Nephron (organoid): ENCODE measurements around the gene KCNQ1.

Source experiments
- H3K27ac Mint-ChIP-seq, 3 experiments: 2 replicates each; pipeline ENCODE4 v1.8.0; 2020; ENCODE audit warnings: mixed read lengths in 3 of 3, mild to moderate bottlenecking in 2 of 3, moderate library complexity in 1 of 3
- H3K27me3 Mint-ChIP-seq: 2 replicates; pipeline ENCODE4 v1.8.0; 2021; ENCODE audit warnings: low read depth, mild to moderate bottlenecking, moderate library complexity, mixed read lengths
- H3K36me3 Mint-ChIP-seq: 2 replicates; pipeline ENCODE4 v1.8.0; 2020; ENCODE audit warnings: low read depth, mixed read lengths
- H3K4me1 Mint-ChIP-seq: 2 replicates; pipeline ENCODE4 v1.8.0; 2020; ENCODE audit warnings: mixed read lengths
- H3K4me3 Mint-ChIP-seq, 3 experiments: 2 replicates each; pipeline ENCODE4 v1.8.0; 2020; ENCODE audit warnings: mild to moderate bottlenecking in 3 of 3, mixed read lengths in 3 of 3, moderate library complexity in 2 of 3
- H3K9me3 Mint-ChIP-seq: 2 replicates; pipeline ENCODE4 v1.8.0; 2020; ENCODE audit warnings: mixed read lengths
- TF ChIP-seq, protein P1 (sequence below), 3 experiments: fragments of 200-600 bp; sonication (generic); IDR thresholded peaks; one replicate each; pipeline ENCODE4 v1.5.0; 2021; ENCODE audit warnings: antibody characterized with exemption in 3 of 3; ENCODE audit not compliant: unreplicated experiment in 3 of 3

Gene KCNQ1

DNA sequence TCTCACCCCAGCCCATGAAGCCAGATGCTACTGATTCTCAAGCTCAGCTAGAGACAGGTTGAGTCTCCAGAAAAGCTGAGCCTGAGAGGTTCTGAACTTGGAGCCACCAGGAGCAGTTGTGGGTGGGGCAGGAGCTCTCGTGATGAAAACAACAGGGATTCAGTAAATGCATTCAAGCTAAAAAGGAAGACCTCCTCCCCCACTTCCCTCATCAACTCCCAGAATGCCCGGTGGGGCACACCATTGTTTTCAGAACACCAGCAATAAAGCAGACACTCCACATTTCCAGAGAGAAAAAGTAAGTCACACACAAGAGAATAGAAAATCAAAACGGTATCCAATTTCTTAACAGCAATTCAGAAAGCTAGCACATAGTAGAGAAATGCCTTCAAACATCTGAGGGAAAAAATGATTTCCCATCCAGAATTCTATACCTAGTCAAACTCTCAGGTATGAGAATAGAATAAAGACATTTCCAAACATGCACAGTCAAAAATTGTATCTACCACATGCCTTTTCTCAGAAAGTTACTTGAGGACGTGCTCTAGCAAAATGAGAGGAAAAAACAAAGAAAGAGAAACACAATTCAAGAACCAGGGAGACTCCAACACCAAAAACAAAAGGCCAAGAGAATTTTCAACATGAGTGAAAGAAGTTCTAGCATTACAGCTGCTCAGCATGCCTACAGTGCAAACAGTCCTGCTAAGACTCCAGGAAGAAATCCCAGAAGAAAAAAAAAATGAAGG, 383.9 kb downstream of the KCNQ1 start:
- no peak overlapping the region for H3K4me3 Mint-ChIP-seq
- H3K27me3 Mint-ChIP-seq = peaks cover 17% of the 10 kb centered on the region
- TF ChIP-seq, protein P1, sequence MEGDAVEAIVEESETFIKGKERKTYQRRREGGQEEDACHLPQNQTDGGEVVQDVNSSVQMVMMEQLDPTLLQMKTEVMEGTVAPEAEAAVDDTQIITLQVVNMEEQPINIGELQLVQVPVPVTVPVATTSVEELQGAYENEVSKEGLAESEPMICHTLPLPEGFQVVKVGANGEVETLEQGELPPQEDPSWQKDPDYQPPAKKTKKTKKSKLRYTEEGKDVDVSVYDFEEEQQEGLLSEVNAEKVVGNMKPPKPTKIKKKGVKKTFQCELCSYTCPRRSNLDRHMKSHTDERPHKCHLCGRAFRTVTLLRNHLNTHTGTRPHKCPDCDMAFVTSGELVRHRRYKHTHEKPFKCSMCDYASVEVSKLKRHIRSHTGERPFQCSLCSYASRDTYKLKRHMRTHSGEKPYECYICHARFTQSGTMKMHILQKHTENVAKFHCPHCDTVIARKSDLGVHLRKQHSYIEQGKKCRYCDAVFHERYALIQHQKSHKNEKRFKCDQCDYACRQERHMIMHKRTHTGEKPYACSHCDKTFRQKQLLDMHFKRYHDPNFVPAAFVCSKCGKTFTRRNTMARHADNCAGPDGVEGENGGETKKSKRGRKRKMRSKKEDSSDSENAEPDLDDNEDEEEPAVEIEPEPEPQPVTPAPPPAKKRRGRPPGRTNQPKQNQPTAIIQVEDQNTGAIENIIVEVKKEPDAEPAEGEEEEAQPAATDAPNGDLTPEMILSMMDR (IDR thresholded peaks at IDR 0.05; ENCODE audit: unreplicated experiment in 3 of 3) = no peak
- H3K9me3 Mint-ChIP-seq = peaks cover 33% of the 10 kb centered on the region
- H3K4me1 Mint-ChIP-seq = peaks cover 49% of the 10 kb centered on the region
- peaks cover 24% of the 10 kb centered on the region for H3K36me3 Mint-ChIP-seq
- peak overlapping the region in 2 of 3 experiments; percentile 59 to 96 for H3K27ac Mint-ChIP-seq

DNA sequence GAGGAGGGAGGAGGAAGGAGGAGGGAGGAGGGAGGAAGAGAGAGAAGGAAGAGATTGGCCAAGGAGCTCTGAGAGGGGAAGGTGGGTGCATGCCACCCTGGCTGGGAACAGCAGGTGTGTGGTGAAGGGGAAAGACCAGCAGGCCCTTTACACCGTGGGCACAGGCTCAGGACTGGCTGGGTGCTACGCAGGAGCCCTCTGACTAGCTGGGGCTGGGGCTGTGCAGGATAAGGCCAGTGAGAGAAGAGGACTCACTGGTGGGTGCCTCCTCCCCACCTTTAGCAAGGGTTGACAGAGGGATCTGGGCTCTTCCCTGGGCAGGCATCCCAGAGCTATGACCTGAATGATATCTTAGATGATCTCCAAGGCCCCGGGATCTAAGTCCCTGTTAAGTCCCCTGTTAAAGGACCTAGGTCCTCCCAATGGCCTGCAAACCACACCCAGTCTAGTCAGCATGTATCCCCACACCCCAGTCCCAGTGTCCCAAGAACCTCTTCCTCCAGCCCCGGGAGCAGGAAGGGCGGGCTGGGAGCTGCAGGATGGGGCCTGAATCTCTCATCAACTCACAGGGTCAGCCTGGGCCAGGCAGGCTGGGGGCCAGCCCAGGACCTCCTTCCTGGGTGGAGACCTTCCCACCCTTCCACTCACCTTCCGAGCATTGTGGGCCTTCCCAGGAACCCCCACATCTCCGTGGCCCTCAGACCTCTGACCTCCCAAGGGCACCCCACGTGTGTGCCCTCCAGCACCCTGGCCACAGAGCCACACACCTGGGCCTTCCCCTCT, 385.4 kb downstream of the KCNQ1 start:
- Mint-ChIP-seq H3K27ac (no peak overlapping the region), H3K27me3 (peaks cover 17% of the 10 kb centered on the region), H3K36me3 (peaks cover 24% of the 10 kb centered on the region), H3K9me3 (peaks cover 33% of the 10 kb centered on the region), H3K4me1 (peaks cover 42% of the 10 kb centered on the region), H3K4me3 (no peak overlapping the region)
- TF ChIP-seq, protein P1 (IDR thresholded peaks at IDR 0.05; ENCODE audit: unreplicated experiment in 3 of 3) = no peak

GRCh38 chr11:2830886-2831285, 386.1 kb downstream of the KCNQ1 start:
- Mint-ChIP-seq H3K36me3 (peaks cover 21% of the 10 kb centered on the region), H3K27ac (no peak overlapping the region), H3K4me1 (peaks cover 42% of the 10 kb centered on the region), H3K27me3 (peaks cover 16% of the 10 kb centered on the region), H3K9me3 (peaks cover 29% of the 10 kb centered on the region), H3K4me3 (no peak overlapping the region)
- TF ChIP-seq, protein P1 (IDR thresholded peaks at IDR 0.05; ENCODE audit: unreplicated experiment in 3 of 3) = no peak

DNA sequence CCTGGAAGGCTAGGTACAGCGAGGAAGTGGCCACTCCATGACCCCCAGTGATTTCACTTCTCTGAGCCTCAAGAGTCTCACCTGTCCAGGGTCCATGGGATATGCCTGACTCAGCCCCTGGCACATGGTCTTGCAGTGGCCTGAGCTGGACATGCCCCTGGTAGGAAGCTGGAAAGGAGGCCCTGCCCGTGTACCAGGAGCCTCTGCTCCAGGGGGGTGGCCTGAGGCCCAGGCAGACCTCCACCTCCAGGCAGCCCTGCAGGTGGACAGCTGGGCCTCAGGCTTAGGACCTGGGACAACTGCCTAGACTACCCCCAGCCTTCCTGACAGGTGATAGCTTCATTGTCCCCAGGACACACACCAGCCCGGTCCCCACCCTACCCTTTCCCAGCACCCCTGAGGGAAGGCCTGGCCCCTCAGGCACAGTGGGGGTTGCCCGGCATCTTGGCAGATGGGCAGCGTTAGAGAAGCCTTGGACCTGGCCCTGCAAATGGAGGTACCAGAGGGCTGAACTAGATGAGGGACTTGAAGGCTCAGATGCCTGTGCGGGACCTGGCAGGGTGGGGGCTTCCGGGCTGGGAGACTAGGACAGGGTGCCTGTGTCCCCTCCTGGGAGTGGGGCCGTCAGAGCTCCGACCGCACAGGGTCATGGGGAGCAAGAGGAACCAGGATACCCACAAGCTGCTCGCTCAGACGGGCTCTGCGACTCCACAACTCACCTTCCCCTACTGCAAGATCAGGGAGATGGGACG, 387.1 kb downstream of the KCNQ1 start:
- Mint-ChIP-seq H3K4me1 (peaks cover 43% of the 10 kb centered on the region), H3K36me3 (peaks cover 21% of the 10 kb centered on the region), H3K27ac (no peak overlapping the region), H3K4me3 (no peak overlapping the region), H3K27me3 (peaks cover 10% of the 10 kb centered on the region), H3K9me3 (peaks cover 23% of the 10 kb centered on the region)
- TF ChIP-seq, protein P1 (IDR thresholded peaks at IDR 0.05; ENCODE audit: unreplicated experiment in 3 of 3) = no peak

DNA sequence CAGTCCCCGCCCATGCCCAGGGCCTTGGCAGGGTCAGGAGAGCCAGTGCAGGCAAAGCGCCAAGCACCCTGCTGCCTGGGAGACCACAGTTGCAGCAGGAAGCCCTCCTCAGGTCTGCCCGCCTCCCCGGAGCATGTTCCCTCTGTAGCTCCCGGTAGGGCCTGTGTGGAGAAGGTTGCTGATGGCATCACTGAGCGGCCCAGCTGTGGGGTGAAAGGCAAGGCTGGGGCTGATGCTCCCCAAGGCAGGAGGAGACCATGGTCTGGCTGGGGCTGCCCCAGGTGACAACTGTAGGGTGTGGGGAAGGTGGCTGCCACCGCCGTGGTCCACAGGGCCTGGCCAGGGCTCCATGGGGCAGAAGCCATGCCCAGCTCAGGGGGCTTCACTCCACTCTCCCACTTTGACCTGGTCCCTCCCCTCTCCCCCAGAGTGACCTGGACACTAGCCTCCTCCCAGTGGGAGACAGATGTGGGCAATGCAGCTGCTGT, 387.8 kb downstream of the KCNQ1 start:
- peaks cover 7% of the 10 kb centered on the region for H3K27me3 Mint-ChIP-seq
- TF ChIP-seq, protein P1 (IDR thresholded peaks at IDR 0.05; ENCODE audit: unreplicated experiment in 3 of 3) = no peak
- peaks cover 19% of the 10 kb centered on the region for H3K36me3 Mint-ChIP-seq
- H3K4me3 Mint-ChIP-seq = no peak overlapping the region
- H3K27ac Mint-ChIP-seq = no peak overlapping the region
- H3K4me1 Mint-ChIP-seq = peaks cover 42% of the 10 kb centered on the region
- peaks cover 21% of the 10 kb centered on the region for H3K9me3 Mint-ChIP-seq
